ENCODE results near the gene ERF.

Gene ERF

DNA sequence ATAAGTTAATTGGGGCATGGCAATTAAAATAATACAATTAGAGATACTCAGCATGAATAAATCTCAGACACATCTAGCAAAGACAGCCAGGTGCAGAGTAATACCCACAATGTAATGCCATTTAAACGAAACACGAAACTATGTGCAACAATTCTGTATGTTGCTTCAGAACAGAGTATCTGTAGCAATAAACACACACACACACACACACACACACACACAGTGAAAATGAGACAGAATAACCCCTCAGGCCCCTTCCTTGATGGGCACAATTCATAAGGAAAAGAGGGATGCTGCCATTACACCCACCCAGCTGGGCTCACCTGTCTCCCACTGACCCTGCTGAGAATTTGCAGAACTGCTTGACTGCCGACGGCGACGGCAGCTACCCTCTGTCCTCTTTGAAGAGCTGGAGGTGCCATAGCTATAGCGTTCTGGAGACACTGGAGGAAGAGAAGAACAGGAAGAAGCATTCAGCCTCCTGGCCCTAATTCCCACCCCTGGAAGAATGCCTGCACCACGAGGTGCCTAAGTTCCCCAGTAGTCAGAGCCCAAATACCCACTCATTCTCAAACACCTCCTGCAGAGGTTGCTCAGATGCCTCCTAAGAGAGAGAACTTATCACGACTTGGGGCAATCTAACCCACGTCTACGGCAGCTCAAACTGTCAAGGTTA, 40.0 kb downstream of the ERF start:
- no peak for DNase-seq (ENCODE audit: low spot score)

DNA sequence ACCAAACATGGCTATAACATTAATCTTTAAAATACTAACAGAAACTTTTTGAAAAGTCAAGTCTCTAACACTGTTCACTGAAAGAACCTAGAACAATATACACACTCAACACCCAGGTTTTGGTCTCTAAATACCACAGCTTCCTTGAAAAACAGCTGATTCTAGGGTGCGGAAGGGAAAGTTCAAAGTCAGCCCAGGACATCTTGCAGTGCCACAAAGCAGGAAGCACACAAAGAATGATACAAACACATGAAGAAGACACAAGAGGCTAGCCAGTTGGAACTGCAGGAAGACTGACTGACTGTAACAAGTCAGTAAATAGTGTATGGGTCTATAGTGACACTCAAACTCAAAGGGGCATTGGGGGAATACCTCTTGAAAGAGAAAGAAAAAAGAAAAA, 42.0 kb downstream of the ERF start:
- DNase-seq (ENCODE audit: low spot score) = no peak

DNA sequence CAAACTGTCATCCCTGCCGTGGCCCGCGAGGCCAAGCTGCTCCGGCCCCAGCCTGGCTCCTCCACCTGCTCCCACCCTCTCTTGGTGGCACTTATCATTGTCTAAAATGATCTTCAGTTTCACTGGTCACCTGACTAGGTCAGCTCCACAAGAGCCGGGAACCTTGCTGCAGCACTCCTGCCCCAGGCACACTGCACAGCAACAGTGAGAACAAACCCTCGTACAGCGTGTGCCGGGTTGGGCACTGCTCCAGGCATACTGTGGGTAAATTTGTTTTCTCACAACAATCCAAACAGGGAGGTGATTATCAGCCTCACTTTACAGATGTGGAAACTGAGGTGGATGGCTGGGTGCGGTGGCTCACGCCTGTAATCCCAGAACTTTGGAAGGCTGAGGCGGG, 46.3 kb downstream of the ERF start:
- DNase-seq (ENCODE audit: low spot score) = no peak

DNA sequence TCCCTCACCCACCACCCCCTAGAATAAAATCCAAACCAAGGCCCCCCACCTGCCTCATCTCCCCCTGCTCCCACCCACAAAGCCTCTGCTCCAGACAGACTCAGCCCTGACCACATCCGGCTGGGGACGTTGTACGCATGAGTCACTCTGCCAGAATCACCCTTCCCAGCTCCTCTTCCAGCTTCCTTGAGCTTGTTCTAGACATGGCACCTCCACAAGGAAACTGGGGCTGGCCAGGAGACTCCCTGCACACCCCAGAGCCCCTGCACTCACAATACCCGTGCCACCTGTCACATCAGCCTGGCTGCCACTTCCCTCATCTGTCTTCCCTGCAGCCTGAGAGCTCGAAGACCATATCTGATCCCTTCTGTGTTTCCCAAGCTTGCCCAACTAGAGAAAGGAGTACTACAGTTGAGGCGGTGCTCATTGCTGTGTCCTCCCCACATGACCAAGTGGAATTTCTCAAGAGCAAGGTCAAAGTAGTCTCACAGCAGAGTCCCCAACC, 47.1 kb downstream of the ERF start:
- no peak for DNase-seq (ENCODE audit: low spot score)

DNA sequence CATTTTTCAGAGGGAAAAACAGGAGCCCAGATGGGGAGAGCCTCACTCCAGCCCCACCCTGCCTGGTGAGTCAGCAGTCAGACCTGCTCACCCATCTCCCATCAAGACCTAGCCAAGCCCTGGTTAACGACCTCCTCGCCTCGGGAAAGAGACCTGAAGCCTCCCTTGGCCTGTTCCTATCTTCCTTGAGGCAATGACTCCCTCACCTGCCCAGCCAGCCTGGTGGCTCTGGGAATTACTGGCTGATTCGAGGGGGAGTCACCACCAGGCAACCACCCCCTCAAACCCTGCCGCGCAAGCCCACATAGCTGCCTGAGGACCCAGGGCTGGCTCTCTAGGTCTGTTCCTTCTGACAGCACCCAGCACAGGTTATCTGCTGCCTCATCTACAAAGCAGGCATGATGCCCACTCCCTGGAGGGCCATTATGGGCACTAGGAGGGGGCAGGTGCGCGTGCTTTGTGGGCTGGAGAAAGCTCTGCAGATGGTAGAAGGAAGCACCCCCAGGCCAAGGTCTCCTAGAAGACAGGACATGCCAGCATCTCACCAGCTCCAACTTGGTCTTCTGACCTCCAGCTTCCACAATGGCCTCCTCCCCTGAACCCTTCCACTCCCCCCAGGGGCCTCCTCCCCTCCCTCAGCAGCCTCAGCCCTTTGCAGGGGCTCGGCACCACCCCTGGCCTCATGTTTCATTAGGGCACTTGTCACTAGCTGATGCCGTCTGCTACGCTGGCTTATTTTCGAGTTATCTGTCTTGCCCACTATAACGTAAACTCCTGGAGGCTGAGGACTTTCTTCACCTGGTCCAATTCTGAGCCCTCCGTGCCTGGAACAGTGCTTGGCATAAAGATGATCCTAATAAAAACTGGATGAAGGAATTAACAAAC, 47.8 kb downstream of the ERF start:
- no peak for DNase-seq (ENCODE audit: low spot score)

DNA sequence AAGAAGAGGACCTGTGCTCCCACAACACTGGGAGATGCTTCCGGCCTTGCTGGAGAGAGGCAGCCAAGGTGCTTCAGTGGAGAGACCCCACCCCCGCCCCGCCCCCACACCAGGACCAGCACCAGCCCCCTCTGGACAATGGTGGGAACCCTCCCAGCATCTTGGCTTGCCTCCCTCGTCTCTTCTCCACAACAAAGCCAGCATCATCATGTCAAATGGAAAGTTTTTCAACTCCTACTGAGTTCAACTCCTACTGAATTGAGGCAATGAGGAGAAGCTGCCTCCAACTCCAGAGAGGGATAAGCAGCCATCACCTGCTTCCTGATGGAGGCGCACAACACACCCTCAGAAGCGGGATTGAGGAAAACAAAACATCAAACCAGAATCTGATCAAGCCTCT, 50.3 kb downstream of the ERF start:
- no peak for DNase-seq (ENCODE audit: low spot score)

DNA sequence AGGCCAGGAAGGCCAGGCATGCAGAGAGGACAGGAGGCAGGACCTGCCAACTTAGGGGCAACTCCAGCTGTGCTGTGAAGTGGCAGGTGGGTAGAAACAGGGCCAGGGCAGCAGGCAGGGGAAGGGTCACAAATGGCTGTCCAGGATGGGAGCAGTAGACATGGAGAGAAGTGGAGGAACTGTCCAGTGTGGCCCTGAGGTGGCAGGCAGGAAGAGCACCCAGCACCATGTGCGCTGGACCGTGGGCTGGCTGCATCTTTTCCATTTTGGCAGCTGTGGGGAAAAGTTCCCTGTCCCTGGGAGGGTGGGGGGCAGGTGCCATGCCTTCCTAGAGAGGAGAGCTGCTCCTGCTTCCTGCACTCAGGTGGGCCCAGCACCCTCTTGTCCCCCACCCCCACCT, 51.2 kb downstream of the ERF start:
- no peak for DNase-seq (ENCODE audit: low spot score)

DNA sequence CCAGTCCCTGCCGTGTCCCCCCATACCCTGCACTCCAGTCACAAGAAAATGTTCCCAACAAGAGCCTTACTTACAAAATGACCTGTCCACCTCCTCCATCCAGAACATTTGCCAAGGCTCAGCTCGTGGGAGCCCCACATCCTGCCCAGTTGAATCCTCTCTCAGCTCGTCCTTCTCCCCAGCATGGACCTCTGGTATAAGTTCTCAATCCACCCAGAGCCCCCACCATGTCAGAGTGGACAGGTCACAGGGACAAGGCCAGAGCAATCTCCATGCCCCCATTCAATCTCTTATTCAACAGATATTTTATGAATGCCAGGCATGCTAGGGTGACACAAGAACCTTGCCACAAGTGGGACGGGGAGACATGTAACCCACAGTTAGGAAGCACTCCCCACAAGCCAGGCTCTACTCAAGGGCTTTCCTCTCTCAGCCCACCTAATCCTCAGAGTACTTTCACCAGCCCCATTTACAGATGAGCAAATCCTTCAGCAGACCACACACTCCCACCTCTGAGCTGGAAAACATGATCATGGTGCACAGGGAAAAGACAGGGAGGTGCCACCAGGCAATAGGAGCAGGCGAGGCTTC, 52.5 kb downstream of the ERF start:
- no peak for DNase-seq (ENCODE audit: low spot score)

DNA sequence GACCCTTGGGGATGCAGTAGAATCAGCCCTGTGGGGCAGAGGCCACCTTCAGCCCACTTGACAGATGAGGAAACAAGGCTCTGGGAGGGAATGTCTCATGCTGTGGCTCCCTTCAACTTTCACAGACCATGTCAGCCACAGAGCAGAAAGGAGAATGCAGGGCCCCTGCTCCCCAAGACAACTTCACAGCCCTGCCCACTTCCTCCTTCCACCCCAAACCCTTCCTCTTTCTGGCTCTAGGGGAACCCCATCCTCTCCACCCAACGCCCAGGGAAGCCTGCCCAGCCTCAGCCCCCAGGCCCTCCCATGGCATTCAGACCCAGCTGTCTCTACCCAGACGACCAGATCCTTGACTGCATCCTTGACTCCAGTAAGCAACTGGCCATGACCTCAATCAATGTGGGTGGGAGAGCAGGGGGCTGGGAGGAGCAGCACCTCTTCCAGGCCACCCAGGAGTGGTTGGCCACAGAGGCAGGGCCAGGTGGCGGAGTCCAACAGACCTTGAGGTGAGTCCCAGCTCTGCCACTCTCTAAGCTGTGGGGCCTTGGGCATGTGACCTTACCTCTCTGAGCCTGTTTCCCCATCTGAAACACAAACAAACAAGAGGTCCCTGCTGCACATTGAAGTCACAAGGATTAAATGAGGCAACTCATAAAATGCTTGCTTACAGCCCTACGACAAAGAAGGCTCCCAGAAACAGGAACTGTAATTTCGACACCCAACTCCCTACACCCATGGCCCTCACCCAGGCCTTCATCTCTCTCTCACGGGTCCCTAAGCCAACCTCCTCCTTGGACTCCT, 53.2 kb downstream of the ERF start:
- peak; percentile 54 for DNase-seq (ENCODE audit: low spot score)

DNA sequence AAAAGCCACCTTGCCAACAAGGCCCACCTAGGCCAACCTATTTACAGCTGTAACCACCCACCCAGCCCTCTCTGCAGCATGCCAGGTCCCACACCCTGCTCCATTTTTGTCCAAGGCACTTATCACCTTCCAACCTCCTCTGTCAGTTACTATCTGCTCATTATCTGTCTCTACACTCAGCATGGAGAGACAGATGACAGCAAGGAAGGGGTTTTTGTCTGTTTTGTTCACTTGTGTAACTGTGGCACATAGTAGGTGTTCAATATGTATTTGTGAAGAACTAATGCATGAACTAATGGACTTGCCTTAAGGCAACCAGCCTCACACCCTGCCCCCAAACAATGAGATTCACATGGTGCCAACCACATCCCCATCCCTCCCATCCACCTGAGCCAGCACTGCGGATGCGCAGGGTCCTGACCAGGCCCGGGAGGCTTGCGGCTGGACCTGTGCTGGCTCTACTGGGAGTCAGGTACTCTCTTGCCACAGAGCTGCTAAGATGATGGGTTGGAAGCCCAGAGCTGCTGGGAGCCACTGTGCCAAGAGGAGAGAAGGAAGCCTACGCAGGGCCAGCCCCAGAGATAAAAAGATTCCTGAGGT, 54.7 kb downstream of the ERF start:
- no peak for DNase-seq (ENCODE audit: low spot score)

DNA sequence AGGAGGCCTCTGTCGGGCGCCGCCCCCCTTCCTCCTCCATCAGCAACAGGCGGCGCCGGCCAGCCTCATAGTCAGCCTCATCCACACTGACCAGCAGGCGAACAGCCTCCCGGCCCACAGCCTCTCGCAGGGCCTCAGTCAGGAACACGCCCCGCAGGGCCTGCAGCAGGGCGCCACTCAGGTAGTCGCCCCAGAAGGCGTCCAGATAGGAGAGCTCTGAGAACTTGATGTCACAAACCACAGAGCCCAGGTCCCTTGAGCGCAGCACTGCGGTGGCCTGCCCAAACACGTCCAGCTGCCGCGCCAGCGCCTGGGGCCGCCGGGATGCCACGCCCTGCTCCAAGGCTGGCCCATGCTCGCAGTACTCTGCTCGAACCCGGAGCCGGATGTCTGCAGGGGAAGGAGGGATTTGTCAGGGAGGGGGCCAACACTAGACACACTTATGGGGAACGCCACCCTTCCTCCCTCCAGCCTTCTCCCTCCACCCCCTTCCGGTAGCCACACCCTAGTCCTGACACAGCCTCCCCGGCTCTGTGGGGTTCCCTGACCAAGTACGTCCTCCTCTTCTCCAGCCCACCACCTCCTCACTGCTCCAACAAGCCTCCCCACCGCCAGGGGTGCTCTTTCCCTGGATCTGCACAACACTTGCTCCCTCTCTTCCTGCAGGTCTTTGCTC, 55.4 kb downstream of the ERF start:
- DNase-seq (ENCODE audit: low spot score) = peak; percentile 59

DNA sequence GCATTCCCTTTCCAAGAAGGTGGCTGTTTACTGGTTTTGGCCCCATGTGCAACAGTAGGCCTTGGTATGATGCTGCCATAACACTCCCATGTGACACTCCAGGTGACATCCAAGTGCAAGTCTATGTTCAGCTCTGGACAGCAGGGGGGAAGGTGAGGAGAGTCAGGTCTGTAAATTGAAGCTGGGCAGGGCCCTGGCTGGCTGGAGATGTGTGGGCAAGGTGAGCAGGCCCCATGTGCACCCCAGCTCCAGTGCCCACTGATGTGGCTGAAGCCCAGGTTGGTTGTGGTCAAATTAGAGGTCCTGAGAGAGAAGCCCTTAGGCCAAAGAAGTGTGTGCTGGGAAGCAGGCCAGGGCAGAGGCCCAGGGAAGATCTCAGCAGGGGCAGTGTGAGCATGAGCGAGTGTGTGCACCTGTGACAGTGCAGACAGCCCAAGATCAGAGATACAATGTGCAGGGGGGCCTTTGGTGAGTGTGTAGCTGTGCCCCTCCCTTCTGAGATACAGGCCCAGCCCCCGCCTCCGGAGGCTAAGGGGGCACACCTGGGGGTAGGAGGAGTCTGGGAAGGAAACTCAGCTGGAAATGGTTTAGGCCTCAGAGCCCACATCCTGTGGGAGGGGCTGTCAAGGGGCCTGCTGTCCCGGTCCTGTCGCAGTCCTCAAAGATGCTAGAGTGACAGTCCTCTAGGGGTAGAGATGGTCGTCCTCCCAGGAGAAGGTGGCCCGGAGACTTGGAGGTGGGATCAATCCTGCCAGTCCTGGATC, 56.1 kb downstream of the ERF start:
- DNase-seq (ENCODE audit: low spot score) = peak; percentile 86

Data from CD4-positive, alpha-beta T cell treated with Interleukin-6 at 100 ng/mL for 8 hours (primary cell).